Fibroblast of gingiva (primary cell): Measurements from ENCODE around the gene IDE.
"Not testable (repeated sequence)": the region's sequence is repeated elsewhere in the genome, so short reads cannot be mapped to it uniquely, and the experiment has no call there.

ENCODE experiments used
- DNase-seq: peaks from one replicate; pipeline ENCODE4 v3.0.0-alpha.2; 2011; ENCODE audit warnings: low read depth

Gene IDE

GRCh38 chr10:92573798-92574547, at the start of gene IDE:
Gene IDE, minus strand, starts transcription at chr10:92574093. Its CDS starts 74 bp downstream, at chr10:92574019.
- DNase-seq: peak; percentile 86

- peak; percentile 72 for DNase-seq
Measured at GRCh38 chr10:92619368-92619767, 45.5 kb upstream of the IDE start.

- DNase-seq: no peak
Measured at GRCh38 chr10:92615515-92615914, 41.6 kb upstream of the IDE start.

- DNase-seq: no peak
Measured at GRCh38 chr10:92604841-92605240, 30.9 kb upstream of the IDE start.

GRCh38 chr10:92598321-92598720, 24.4 kb upstream of the IDE start:
- DNase-seq: peak; percentile 81

- DNase-seq: no peak
Measured at GRCh38 chr10:92595505-92595904, 21.6 kb upstream of the IDE start.

GRCh38 chr10:92593619-92594588, 20.0 kb upstream of the IDE start:
- no peak for DNase-seq

- DNase-seq: peak; percentile 94
Measured at GRCh38 chr10:92592761-92593618, 19.1 kb upstream of the IDE start, which contains the start of gene KIF11. Gene KIF11, plus strand, starts transcription at chr10:92593130. Its CDS starts 246 bp downstream, at chr10:92593376.

GRCh38 chr10:92591550-92592022, 17.7 kb upstream of the IDE start:
- peak; percentile 96 for DNase-seq

- DNase-seq: peak; percentile 35
Measured at GRCh38 chr10:92590623-92591549, 17.0 kb upstream of the IDE start.

GRCh38 chr10:92582347-92582746, 8.5 kb upstream of the IDE start:
- not testable (repeated sequence) for DNase-seq

GRCh38 chr10:92575961-92576360, 2.1 kb upstream of the IDE start:
- DNase-seq: peak; percentile 32

- no peak for DNase-seq
Measured at GRCh38 chr10:92574548-92575261, 812 bp upstream of the IDE start.

- peak; percentile 46 for DNase-seq
Measured at GRCh38 chr10:92573091-92573797, 649 bp downstream of the IDE start.

- DNase-seq: no peak
Measured at GRCh38 chr10:92572362-92573090, 1.4 kb downstream of the IDE start.

GRCh38 chr10:92571649-92572048, 2.2 kb downstream of the IDE start:
- no peak for DNase-seq

GRCh38 chr10:92569663-92570062, 4.2 kb downstream of the IDE start:
- DNase-seq: not testable (repeated sequence)

GRCh38 chr10:92569071-92569470, 4.8 kb downstream of the IDE start:
- no peak for DNase-seq
